A549 treated with Hydrocortisone at 1 μM for 4 hours (cell line): ENCODE results near the gene TMOD1. TPM values are rescaled to one million over a fixed set of nuclear protein-coding genes. Genes with fewer than 3 reads are reported as not detected.

Experiments used
- total RNA-seq: library from RNA; stranded (reverse); fragments of 200-300 nt; extraction: Qiagen RNA extraction; gene quantifications from 5 replicates; pipeline ENCODE4 v1.2.3, GENCODE V29; 2022

TMOD1 gene
- 1.6 to 2.3 TPM (median 1.8 TPM) in 5 replicates for total RNA-seq

GRCh38 chr9:97501177-97501971 lies at the start of gene TMOD1:
TSS of gene TMOD1 (plus strand) at chr9:97501666. CDS start at chr9:97524189, 22,523 bp downstream.

GRCh38 chr9:97632985-97633858 lies 131.8 kb downstream of the TMOD1 start, which contains the start of the genes NCBP1 and TSTD2:
TSS of gene NCBP1 (plus strand) at chr9:97633821. CDS start at chr9:97633882, 61 bp downstream.
TSS of gene TSTD2 (minus strand) at chr9:97633368. CDS start at chr9:97627562, 5,806 bp downstream.

Other genes starting within 250 kb of the TMOD1 start
- 0.48 to 1.2 TPM (median 0.82 TPM) in 5 replicates for gene CCDC180, start 194.0 kb upstream of the TMOD1 start, total RNA-seq
- gene TDRD7, start 89.6 kb upstream of the TMOD1 start, total RNA-seq: 10.7 to 16.0 TPM (median 13.0 TPM) in 5 replicates
- gene TSTD2, start 131.7 kb downstream of the TMOD1 start, total RNA-seq: 9.6 to 11.2 TPM (median 10.9 TPM) in 5 replicates
- gene NCBP1, start 132.2 kb downstream of the TMOD1 start, total RNA-seq: 23.8 to 27.8 TPM (median 26.1 TPM) in 5 replicates
- 13.8 to 14.3 TPM (median 14.1 TPM) in 5 replicates for gene XPA, start 195.7 kb downstream of the TMOD1 start, total RNA-seq